ENCODE measurements around the gene WDR64.
"Not testable (repeated sequence)": the region's sequence is repeated elsewhere in the genome, so short reads cannot be mapped to it uniquely, and the experiment has no call there.

The WDR64 gene

GRCh38 chr1:241675983-241676382 lies 23.9 kb downstream of the WDR64 start:
- DNase-seq (ENCODE audit: low spot score) = peak; percentile 11
- TF ChIP-seq CTCF (IDR thresholded peaks at IDR 0.05; ENCODE audit: extremely low read depth, missing control alignments) = no peak

GRCh38 chr1:241677201-241677600 lies 25.1 kb downstream of the WDR64 start:
- DNase-seq (ENCODE audit: low spot score) = peak; percentile 54
- no peak for TF ChIP-seq CTCF (IDR thresholded peaks at IDR 0.05; ENCODE audit: extremely low read depth, missing control alignments)

GRCh38 chr1:241678536-241678935 lies 26.5 kb downstream of the WDR64 start:
- TF ChIP-seq CTCF (IDR thresholded peaks at IDR 0.05; ENCODE audit: extremely low read depth, missing control alignments) = no peak
- DNase-seq (ENCODE audit: low spot score) = no peak

- no peak for TF ChIP-seq CTCF (IDR thresholded peaks at IDR 0.05; ENCODE audit: extremely low read depth, missing control alignments)
- DNase-seq (ENCODE audit: low spot score) = no peak
Measured at GRCh38 chr1:241679404-241679803, 27.3 kb downstream of the WDR64 start.

- no peak for DNase-seq (ENCODE audit: low spot score)
- TF ChIP-seq CTCF (IDR thresholded peaks at IDR 0.05; ENCODE audit: extremely low read depth, missing control alignments) = no peak
Measured at GRCh38 chr1:241679961-241680360, 27.9 kb downstream of the WDR64 start.

GRCh38 chr1:241681861-241682448 lies 29.9 kb downstream of the WDR64 start:
- not testable (repeated sequence) for DNase-seq (ENCODE audit: low spot score)

- no peak for DNase-seq (ENCODE audit: low spot score)
- no peak for TF ChIP-seq CTCF (IDR thresholded peaks at IDR 0.05; ENCODE audit: extremely low read depth, missing control alignments)
Measured at GRCh38 chr1:241682921-241683320, 30.8 kb downstream of the WDR64 start.

- no peak for TF ChIP-seq CTCF (IDR thresholded peaks at IDR 0.05; ENCODE audit: extremely low read depth, missing control alignments)
- DNase-seq (ENCODE audit: low spot score) = no peak
Measured at GRCh38 chr1:241684108-241684507, 32.0 kb downstream of the WDR64 start.

Data from GM20000 (cell line).